ENCODE data around the gene WDR44. TPM values are rescaled to one million over a fixed set of nuclear protein-coding genes. Genes with fewer than 3 reads are reported as not detected.
"Not testable (repeated sequence)": the region's sequence is repeated elsewhere in the genome, so short reads cannot be mapped to it uniquely, and the experiment has no call there.

The WDR44 gene, protein sequence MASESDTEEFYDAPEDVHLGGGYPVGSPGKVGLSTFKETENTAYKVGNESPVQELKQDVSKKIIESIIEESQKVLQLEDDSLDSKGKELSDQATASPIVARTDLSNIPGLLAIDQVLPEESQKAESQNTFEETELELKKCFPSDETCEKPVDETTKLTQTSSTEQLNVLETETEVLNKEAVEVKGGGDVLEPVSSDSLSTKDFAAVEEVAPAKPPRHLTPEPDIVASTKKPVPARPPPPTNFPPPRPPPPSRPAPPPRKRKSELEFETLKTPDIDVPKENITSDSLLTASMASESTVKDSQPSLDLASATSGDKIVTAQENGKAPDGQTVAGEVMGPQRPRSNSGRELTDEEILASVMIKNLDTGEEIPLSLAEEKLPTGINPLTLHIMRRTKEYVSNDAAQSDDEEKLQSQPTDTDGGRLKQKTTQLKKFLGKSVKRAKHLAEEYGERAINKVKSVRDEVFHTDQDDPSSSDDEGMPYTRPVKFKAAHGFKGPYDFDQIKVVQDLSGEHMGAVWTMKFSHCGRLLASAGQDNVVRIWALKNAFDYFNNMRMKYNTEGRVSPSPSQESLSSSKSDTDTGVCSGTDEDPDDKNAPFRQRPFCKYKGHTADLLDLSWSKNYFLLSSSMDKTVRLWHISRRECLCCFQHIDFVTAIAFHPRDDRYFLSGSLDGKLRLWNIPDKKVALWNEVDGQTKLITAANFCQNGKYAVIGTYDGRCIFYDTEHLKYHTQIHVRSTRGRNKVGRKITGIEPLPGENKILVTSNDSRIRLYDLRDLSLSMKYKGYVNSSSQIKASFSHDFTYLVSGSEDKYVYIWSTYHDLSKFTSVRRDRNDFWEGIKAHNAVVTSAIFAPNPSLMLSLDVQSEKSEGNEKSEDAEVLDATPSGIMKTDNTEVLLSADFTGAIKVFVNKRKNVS
- total RNA-seq, result 12.8 and 14.6 TPM in 2 replicates

DNA sequence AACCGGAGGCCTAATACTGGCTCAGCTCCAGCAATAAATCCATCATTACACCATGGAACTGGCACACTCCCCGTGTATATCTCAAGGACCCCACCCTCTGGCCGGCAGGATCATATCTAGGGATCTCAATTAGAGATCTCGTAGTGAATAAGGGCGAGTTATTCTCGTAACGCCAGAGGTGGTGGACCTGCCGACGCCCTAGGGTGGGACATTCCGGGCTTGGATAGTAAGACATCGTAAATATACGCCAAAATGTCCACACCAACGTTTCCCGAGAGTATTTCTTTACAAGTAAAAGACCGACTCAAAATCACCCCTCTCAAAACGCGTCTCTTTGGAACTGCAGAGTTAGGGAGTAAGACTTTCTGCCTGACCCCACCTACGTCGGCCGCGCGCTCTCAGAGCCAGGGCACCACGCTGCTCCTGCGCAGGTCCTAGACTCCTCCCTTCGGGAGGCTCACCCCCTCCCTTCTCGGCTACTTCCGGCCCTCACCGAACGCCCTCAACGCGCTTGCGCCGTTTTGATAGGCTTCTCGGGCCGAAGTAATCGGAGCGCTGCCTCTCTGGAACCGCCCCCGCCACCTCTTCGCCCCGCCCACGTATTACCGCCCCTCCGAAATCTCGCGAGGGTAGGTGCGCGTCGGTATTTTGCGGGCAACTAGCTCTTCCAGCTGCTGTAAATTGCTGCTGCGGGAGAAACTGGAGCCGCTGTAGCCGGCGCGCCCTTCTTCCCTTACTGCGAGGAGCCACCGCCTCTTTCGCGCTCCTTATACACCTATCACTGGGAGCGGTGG, at the start of gene WDR44:
WDR44 (plus strand) TSS at position 643 of the 794 bp plus-strand sequence. CDS start 398 bp downstream, outside the sequence.
- H3K36me3 ChIP-seq (ENCODE audit: control insufficient read depth, insufficient read depth, low read length), result no peaks in the 10 kb centered on the region
- no peaks in the 10 kb centered on the region for H3K27me3 ChIP-seq (ENCODE audit: control insufficient read depth, insufficient read depth, low read length)
- peak; percentile 64 for DNase-seq (ENCODE audit: low read depth)
- TF ChIP-seq, protein P1, sequence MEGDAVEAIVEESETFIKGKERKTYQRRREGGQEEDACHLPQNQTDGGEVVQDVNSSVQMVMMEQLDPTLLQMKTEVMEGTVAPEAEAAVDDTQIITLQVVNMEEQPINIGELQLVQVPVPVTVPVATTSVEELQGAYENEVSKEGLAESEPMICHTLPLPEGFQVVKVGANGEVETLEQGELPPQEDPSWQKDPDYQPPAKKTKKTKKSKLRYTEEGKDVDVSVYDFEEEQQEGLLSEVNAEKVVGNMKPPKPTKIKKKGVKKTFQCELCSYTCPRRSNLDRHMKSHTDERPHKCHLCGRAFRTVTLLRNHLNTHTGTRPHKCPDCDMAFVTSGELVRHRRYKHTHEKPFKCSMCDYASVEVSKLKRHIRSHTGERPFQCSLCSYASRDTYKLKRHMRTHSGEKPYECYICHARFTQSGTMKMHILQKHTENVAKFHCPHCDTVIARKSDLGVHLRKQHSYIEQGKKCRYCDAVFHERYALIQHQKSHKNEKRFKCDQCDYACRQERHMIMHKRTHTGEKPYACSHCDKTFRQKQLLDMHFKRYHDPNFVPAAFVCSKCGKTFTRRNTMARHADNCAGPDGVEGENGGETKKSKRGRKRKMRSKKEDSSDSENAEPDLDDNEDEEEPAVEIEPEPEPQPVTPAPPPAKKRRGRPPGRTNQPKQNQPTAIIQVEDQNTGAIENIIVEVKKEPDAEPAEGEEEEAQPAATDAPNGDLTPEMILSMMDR (IDR thresholded peaks at IDR 0.05; ENCODE audit: insufficient read depth, low read length, poor library complexity, severe bottlenecking), result no peak
- H3K4me3 ChIP-seq (ENCODE audit: low read depth, low read length), result peak within 1 kb of the TSS; percentile 84

DNA sequence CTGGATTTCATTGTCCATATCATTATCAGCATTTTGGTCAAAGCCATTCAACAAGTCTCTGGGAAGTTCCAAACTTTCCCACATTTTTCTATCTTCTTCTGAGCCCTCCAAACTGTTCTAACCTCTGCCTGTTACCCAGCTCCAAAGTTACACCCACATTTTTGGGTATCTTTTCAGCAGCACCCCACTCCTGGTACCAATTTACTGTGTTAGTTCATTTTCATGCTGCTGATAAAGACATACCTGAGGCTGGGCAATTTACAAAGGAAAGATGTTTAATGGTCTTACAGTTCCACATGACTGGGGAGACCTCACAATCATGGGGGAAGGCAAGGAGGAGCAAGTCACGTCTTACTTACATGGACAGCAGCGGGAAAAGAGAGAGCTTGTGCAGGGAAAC, 40.1 kb upstream of the WDR44 start:
- not testable (repeated sequence) for DNase-seq (ENCODE audit: low read depth); H3K4me3 ChIP-seq (ENCODE audit: low read depth, low read length); H3K36me3 ChIP-seq (ENCODE audit: control insufficient read depth, insufficient read depth, low read length); H3K27me3 ChIP-seq (ENCODE audit: control insufficient read depth, insufficient read depth, low read length)

DNA sequence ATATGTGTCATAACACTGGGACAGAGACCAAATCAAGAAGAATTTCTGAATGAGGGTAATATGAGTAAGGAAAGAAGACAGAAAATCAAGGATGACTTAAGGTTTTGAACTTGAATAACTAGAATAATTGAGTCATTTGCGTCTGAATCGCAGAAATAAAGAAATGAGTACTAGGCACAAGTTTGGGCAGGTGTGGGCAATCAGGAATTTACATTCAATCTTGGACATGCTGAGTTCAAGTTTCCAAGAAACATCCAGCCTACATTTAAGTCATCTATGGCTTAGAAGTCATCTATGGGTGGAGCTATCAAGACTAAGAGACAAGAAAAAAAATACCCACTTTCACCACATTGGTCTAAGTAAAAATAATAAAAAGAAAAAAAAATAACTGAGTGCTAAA, 30.4 kb upstream of the WDR44 start:
- H3K27me3 ChIP-seq (ENCODE audit: control insufficient read depth, insufficient read depth, low read length), result no peaks in the 10 kb centered on the region

DNA sequence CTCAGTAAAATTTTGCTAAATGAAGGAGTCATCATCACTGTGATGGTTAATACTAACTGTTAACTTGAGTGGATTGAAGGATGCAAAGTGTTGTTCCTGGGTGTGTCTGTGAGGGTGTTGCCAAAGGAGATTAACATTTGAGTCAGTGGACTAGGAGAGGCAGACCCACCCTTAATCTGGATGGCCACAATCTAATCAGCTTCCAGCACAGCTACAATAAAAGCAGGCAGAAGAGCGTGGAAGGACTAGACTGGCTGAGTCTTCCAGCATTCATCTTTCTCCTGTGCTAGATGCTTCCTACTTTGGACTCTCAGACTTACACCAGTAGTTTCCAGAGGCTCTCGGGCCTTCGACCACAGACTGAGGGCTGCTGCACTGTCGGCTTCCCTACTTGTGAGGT, 21.3 kb upstream of the WDR44 start:
- H3K27me3 ChIP-seq (ENCODE audit: control insufficient read depth, insufficient read depth, low read length), result no peaks in the 10 kb centered on the region
- no peaks in the 10 kb centered on the region for H3K36me3 ChIP-seq (ENCODE audit: control insufficient read depth, insufficient read depth, low read length)
- no peak for DNase-seq (ENCODE audit: low read depth)
- TF ChIP-seq, protein P1 (IDR thresholded peaks at IDR 0.05; ENCODE audit: insufficient read depth, low read length, poor library complexity, severe bottlenecking), result no peak
- H3K4me3 ChIP-seq (ENCODE audit: low read depth, low read length), result no peak overlapping the region

More for the DNA sequence above, 30.4 kb upstream of the WDR44 start:
- Histone ChIP-seq H3K4me3 (ENCODE audit: low read depth, low read length) (no peak overlapping the region), H3K36me3 (ENCODE audit: control insufficient read depth, insufficient read depth, low read length) (no peaks in the 10 kb centered on the region)
- no peak for DNase-seq (ENCODE audit: low read depth)
- TF ChIP-seq, protein P1 (IDR thresholded peaks at IDR 0.05; ENCODE audit: insufficient read depth, low read length, poor library complexity, severe bottlenecking), result no peak

DNA sequence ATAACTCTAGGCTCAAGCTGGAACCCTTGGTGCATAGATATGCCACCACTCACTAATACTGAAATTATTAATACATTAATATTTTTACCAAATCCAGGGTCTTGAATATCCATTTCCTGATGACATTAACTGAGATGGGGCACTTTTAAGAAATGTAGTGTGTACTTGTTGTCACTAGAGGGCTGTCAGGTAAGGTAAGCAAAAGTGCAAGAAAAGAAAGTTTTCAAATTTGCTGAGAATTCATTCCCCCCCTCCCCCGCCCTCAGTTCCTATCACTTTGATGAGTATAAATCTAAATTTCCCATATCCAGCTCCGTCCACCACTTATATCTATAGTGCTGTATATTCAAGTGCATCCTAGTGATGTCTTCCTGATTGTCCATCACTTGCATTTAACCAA, 20.5 kb upstream of the WDR44 start:
- DNase-seq (ENCODE audit: low read depth), result no peak
- H3K36me3 ChIP-seq (ENCODE audit: control insufficient read depth, insufficient read depth, low read length), result no peaks in the 10 kb centered on the region
- TF ChIP-seq, protein P1 (IDR thresholded peaks at IDR 0.05; ENCODE audit: insufficient read depth, low read length, poor library complexity, severe bottlenecking), result peak; percentile 10

More for the DNA sequence above, 20.5 kb upstream of the WDR44 start:
- Histone ChIP-seq H3K4me3 (ENCODE audit: low read depth, low read length) (no peak overlapping the region), H3K27me3 (ENCODE audit: control insufficient read depth, insufficient read depth, low read length) (no peaks in the 10 kb centered on the region)
